ENCODE data around the gene ANKRD24. TPM values are rescaled to one million over a fixed set of nuclear protein-coding genes. Genes with fewer than 3 reads are reported as not detected.

The ANKRD24 gene
- total RNA-seq, 1 donor from 2014 or later = 1.1 TPM

DNA sequence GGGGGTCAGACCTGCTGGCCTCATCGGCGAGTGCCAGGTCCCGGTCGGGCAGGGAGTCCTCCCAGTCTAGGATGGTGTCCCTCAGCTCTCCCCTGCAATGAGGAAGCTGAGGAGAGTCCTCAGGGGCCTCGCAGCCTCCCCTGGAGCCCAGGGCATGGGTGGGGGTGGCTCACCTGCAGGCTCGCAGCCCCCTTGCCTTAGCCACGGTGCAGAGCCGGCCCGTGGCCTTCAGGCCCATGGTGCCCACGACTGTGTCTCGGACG is 6.9 kb upstream of the ANKRD24 start:
- H3K27me3 Mint-ChIP-seq = peaks cover 14% of the 10 kb centered on the region

DNA sequence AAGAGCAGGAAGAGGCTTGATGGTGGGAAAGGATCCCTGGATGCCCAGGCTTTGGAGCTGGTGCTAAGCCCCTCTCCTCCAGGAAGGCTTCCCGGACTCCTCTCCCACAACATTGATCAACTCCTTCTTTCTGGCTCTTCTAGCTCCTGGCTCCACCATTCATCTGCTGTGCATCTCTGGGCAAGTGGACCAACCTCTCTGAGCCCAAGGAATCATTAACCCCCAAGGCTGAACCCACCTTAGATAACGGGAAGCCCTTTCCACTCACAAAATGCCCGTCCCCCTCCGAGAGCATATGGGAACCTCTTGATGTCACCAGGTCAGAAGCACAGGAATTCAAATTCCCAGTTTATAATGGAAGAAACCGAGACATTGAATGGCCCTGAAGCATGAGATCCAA is 5.3 kb upstream of the ANKRD24 start:
- peaks cover under 1% of the 10 kb centered on the region for H3K4me1 Mint-ChIP-seq (ENCODE audit: unreplicated experiment)
- TF ChIP-seq, protein P1, sequence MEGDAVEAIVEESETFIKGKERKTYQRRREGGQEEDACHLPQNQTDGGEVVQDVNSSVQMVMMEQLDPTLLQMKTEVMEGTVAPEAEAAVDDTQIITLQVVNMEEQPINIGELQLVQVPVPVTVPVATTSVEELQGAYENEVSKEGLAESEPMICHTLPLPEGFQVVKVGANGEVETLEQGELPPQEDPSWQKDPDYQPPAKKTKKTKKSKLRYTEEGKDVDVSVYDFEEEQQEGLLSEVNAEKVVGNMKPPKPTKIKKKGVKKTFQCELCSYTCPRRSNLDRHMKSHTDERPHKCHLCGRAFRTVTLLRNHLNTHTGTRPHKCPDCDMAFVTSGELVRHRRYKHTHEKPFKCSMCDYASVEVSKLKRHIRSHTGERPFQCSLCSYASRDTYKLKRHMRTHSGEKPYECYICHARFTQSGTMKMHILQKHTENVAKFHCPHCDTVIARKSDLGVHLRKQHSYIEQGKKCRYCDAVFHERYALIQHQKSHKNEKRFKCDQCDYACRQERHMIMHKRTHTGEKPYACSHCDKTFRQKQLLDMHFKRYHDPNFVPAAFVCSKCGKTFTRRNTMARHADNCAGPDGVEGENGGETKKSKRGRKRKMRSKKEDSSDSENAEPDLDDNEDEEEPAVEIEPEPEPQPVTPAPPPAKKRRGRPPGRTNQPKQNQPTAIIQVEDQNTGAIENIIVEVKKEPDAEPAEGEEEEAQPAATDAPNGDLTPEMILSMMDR (conservative IDR thresholded peaks at IDR 0.05) = no peak
- H3K4me3 Mint-ChIP-seq = no peak overlapping the region
- H3K9me3 Mint-ChIP-seq = no peaks in the 10 kb centered on the region
- DNase-seq (ENCODE audit: extremely low spot score, unreplicated experiment) = no peak
- no peaks in the 10 kb centered on the region for H3K36me3 Mint-ChIP-seq
- H3K27ac Mint-ChIP-seq = no peak overlapping the region
- H3K27me3 Mint-ChIP-seq = peaks cover 8% of the 10 kb centered on the region

More for the DNA sequence above, 6.9 kb upstream of the ANKRD24 start:
- TF ChIP-seq, protein P1 (conservative IDR thresholded peaks at IDR 0.05) = no peak
- no peak for DNase-seq (ENCODE audit: extremely low spot score, unreplicated experiment)
- Mint-ChIP-seq H3K4me3 (no peak overlapping the region), H3K4me1 (ENCODE audit: unreplicated experiment) (no peaks in the 10 kb centered on the region), H3K9me3 (no peaks in the 10 kb centered on the region), H3K36me3 (no peaks in the 10 kb centered on the region), H3K27ac (no peak overlapping the region)

DNA sequence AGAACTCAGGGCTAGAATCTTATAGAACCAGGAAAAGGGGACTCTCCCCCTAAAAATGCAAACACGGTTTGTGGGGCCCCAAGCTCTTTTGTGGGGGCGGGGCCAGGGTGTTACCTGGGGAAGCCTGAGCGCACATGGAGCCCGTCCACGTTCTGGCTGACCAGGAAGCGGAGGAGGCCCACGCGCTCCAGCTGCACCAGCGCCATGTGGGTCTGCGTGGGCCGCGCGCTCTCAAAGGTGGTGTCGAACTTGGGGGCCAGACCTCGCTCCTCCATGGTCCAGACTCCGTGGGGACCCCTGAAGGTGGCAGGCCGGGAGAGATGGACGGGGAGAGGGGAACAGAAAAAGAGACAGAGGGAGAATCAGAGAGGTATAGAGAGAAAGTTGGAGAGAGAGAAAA is 3.5 kb upstream of the ANKRD24 start:
- H3K4me3 Mint-ChIP-seq = peak overlapping the region; percentile 42
- TF ChIP-seq, protein P1 (conservative IDR thresholded peaks at IDR 0.05) = no peak
- H3K4me1 Mint-ChIP-seq (ENCODE audit: unreplicated experiment) = peaks cover 7% of the 10 kb centered on the region
- H3K36me3 Mint-ChIP-seq = no peaks in the 10 kb centered on the region
- no peak for DNase-seq (ENCODE audit: extremely low spot score, unreplicated experiment)
- no peaks in the 10 kb centered on the region for H3K27me3 Mint-ChIP-seq
- no peak overlapping the region for H3K27ac Mint-ChIP-seq
- no peaks in the 10 kb centered on the region for H3K9me3 Mint-ChIP-seq

DNA sequence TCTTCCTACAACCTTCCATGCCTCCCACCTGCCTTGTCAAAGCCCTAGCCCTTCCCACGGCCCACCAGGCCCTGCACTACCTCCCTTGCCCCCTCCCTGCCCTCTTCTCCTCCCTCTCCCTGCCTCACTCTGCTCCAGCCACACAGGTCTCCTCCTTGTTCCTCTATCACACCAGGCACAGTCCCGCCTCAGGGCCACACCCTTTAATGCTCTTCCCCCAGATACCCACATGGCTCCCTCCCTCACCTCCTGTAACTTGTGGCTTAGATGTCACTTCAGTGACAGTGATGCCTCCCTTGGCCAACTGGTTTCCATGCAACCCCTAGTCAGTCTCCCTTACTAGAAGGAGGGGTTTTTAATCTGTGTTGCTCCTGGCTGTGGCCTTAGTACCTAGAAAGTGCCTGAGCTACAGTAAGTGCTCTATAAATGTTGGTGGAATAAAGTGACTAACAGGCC is 1.4 kb upstream of the ANKRD24 start:
- TF ChIP-seq, protein P1 (conservative IDR thresholded peaks at IDR 0.05) = no peak
- Mint-ChIP-seq H3K4me3 (peak overlapping the region; percentile 82), H3K9me3 (no peaks in the 10 kb centered on the region), H3K4me1 (ENCODE audit: unreplicated experiment) (peaks cover 7% of the 10 kb centered on the region), H3K27me3 (no peaks in the 10 kb centered on the region), H3K27ac (peak overlapping the region; percentile 76), H3K36me3 (no peaks in the 10 kb centered on the region)
- DNase-seq (ENCODE audit: extremely low spot score, unreplicated experiment) = no peak

DNA sequence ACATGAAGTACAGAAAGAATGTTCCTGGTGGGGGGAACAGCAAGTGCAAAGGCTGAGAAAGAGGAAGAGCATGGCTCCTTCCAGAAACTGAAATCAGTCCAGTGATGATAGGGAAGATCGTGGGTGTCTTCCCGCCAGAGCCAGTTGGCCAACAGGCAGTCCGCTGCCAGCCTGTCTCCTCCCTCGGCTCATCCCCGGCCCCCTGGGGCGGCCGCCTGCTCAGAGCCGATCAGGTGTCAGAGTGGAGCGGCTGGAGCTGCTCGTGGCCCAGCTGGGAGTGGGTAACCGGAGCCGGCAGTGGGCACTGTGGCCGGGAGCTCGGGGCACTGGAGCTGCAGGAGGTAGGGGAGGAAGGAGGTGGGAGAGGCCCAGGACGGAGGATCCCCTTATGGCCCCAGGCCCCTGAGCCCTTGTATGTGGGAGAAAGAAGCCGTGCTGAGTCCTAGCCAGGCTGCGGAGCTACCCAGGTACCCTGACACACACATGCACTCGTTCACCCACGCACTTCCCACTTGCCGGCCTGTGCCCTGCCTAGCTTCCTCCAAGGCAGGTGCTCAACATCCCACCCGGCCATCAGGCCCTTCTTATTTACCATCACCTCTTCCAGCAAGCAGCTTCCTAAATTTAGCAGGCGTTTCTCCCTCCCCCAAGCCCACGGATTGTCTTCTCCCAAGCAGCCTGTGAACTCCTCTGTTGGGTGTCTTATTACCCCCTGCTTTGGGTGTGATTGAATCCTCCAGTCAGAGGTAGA is 1.7 kb downstream of the ANKRD24 start:
- DNase-seq (ENCODE audit: extremely low spot score, unreplicated experiment) = no peak
- H3K4me3 Mint-ChIP-seq = peak overlapping the region; percentile 70
- H3K4me1 Mint-ChIP-seq (ENCODE audit: unreplicated experiment) = peaks cover 11% of the 10 kb centered on the region
- peaks cover 6% of the 10 kb centered on the region for H3K27me3 Mint-ChIP-seq
- TF ChIP-seq, protein P1 (conservative IDR thresholded peaks at IDR 0.05) = no peak
- no peak overlapping the region for H3K27ac Mint-ChIP-seq
- H3K9me3 Mint-ChIP-seq = no peaks in the 10 kb centered on the region
- H3K36me3 Mint-ChIP-seq = no peaks in the 10 kb centered on the region

Measured in type B pancreatic cell (in vitro differentiated cells).